ENCODE results near the gene SCN8A.

DNA sequence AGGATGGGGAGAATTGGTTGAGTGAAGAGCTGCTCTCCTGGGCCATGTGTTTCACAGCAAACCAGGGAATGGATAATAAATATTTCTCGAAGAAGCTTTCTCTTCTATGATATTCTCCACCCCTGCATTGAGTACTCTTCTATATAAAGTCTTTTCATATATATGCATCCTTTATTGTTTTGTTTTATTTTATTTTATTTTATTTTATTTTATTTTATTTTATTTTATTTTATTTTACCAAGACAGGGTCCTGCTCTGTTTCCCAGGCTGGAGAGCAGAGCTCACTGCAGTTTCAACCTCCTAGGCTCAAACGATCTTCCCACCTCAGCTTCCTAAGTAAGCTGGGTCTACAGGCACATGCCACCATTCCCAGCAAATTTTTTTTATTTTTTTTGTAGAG, 85.8 kb downstream of the SCN8A start:
- TF ChIP-seq, protein P1, sequence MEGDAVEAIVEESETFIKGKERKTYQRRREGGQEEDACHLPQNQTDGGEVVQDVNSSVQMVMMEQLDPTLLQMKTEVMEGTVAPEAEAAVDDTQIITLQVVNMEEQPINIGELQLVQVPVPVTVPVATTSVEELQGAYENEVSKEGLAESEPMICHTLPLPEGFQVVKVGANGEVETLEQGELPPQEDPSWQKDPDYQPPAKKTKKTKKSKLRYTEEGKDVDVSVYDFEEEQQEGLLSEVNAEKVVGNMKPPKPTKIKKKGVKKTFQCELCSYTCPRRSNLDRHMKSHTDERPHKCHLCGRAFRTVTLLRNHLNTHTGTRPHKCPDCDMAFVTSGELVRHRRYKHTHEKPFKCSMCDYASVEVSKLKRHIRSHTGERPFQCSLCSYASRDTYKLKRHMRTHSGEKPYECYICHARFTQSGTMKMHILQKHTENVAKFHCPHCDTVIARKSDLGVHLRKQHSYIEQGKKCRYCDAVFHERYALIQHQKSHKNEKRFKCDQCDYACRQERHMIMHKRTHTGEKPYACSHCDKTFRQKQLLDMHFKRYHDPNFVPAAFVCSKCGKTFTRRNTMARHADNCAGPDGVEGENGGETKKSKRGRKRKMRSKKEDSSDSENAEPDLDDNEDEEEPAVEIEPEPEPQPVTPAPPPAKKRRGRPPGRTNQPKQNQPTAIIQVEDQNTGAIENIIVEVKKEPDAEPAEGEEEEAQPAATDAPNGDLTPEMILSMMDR (conservative IDR thresholded peaks at IDR 0.05; ENCODE audit: low read depth in 2 of 2) = no peak
- TF ChIP-seq, protein P2, sequence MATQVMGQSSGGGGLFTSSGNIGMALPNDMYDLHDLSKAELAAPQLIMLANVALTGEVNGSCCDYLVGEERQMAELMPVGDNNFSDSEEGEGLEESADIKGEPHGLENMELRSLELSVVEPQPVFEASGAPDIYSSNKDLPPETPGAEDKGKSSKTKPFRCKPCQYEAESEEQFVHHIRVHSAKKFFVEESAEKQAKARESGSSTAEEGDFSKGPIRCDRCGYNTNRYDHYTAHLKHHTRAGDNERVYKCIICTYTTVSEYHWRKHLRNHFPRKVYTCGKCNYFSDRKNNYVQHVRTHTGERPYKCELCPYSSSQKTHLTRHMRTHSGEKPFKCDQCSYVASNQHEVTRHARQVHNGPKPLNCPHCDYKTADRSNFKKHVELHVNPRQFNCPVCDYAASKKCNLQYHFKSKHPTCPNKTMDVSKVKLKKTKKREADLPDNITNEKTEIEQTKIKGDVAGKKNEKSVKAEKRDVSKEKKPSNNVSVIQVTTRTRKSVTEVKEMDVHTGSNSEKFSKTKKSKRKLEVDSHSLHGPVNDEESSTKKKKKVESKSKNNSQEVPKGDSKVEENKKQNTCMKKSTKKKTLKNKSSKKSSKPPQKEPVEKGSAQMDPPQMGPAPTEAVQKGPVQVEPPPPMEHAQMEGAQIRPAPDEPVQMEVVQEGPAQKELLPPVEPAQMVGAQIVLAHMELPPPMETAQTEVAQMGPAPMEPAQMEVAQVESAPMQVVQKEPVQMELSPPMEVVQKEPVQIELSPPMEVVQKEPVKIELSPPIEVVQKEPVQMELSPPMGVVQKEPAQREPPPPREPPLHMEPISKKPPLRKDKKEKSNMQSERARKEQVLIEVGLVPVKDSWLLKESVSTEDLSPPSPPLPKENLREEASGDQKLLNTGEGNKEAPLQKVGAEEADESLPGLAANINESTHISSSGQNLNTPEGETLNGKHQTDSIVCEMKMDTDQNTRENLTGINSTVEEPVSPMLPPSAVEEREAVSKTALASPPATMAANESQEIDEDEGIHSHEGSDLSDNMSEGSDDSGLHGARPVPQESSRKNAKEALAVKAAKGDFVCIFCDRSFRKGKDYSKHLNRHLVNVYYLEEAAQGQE (IDR thresholded peaks at IDR 0.05; ENCODE audit: unreplicated experiment) = no peak
- TF ChIP-seq EZH2 (IDR thresholded peaks at IDR 0.05; ENCODE audit: low read depth, unreplicated experiment) (no peak), POLR2AphosphoS5 (IDR thresholded peaks at IDR 0.05; ENCODE audit: low read depth) (no peak), EZH2phosphoT487 (IDR thresholded peaks at IDR 0.05; ENCODE audit: unreplicated experiment) (no peak)

Measured in GM23338 (cell line).